DMS53 treated with DMSO at 0.1 percent for 48 hours (cell line): ENCODE data around the gene CD74.

Experiments used
- DNase-seq: peaks from one replicate; lab custom pipeline; 2025; ENCODE audit not compliant: unreplicated experiment; lab: John Stamatoyannopoulos, UW

CD74 gene

GRCh38 chr5:150410524-150411244 lies 2.0 kb downstream of the CD74 start:
- peak; percentile 87 for DNase-seq

GRCh38 chr5:150409638-150410523 lies 2.8 kb downstream of the CD74 start:
- peak; percentile 93 for DNase-seq

GRCh38 chr5:150408231-150408943 lies 4.3 kb downstream of the CD74 start:
- no peak for DNase-seq

- no peak for DNase-seq
Measured at GRCh38 chr5:150407096-150407720, 5.5 kb downstream of the CD74 start.

DNA sequence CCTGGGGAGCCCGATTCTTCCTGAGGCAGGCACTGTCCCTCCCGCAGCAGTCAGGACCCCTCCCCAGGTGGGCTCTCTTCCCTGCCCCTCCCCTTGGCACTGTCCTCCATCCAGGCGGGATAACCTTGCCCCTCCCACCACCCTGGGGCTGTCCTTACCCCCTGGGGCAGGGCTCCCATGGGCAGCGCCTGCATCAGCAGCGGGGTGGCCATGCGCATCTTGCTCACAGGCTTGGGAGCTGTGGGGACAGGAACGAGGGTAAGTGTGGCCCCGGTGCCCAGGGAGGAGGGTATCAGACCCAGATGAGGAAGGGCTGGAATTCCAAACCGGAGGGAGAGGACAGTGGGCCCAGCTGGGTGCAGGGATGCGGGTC lies 6.0 kb downstream of the CD74 start:
- DNase-seq, result no peak

- DNase-seq, result no peak
Measured at GRCh38 chr5:150406103-150406722, 6.5 kb downstream of the CD74 start.

- DNase-seq, result no peak
Measured at GRCh38 chr5:150404941-150405816, 7.5 kb downstream of the CD74 start.

DNA sequence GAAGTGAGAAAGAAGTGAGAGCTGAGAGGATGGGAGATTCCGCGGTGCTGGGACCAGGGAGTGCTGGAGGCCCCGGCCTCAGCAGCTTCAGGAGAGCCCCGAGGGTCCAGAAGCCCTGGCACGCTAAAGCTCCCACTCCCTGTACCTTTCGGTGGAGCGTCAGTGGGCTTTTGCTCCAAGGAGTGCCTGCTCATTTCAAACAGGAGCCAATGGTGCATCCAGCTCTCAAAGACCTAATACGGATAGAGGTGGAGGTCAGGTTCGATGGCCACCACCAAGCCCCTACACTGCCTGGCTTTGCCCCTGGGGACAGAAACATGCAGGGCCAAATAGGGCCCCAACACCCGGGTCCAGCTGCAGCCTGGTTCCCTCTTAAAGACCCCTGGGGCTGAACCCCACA lies 8.2 kb downstream of the CD74 start:
- no peak for DNase-seq

GRCh38 chr5:150404121-150404520 lies 8.6 kb downstream of the CD74 start:
- DNase-seq, result no peak

DNA sequence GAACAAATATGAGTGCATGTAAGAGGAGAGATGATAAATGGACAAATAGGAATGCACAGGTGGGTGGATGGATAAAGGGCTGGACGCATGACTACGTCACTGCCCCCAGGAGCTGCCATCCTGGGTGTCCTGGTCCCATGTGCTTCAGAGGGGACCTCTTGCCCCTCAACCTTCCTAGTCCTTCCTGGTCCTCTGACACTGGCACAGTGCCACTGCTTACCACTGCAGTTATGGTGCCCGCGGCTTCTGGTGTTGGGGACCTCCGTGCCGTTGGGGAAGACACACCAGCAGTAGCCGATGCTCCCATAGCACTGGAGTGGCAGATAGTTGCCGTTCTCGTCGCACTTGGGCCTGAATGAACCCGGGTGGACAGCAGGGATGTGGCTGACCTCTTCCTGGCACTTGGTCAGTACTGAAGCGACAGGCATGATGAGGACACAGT lies 9.8 kb downstream of the CD74 start:
- no peak for DNase-seq

- no peak for DNase-seq
Measured at GRCh38 chr5:150402229-150402773, 10.4 kb downstream of the CD74 start.

DNA sequence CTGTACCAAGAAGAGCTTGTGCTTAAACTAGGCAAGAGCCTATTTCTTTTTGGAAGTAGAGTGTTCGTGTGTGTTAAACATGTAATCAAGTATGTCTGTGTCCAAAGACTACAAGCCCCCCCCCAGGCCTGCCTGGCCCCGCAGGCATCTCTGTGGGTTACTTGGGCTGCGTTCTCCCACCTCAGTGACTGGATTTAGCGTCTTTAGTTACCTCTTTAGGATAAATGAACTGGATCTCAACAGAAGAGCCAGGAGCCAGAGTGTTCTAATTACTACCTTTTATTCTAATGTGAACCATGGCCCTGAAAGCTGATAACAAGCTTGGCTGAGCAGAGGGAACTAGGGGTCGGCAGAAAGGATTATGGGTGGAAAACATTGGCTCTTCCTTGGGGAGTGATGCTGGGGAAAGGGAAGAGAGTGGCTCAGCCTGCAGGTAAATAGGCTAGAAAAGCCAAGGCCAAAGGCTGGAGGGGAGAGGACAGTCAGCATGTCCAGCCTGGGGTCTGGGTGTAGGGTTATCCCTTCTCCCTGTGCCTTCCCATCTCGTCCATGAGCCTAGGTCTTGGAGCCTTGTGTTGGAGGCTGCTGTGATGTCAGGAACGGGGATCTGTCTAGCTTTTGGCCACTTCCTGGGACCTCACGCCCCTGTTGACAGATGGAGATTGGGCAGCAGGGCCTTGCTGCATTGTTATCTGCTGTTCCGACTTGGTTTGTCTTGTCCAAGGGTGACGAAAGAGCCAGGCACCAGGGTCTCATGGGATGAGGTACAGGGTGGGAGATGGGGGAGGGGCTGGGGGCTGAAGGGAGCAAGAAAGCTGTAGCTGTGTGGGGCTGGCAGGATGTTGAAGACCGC lies 11.1 kb downstream of the CD74 start:
- no peak for DNase-seq

- no peak for DNase-seq
Measured at GRCh38 chr5:150401076-150401375, 11.7 kb downstream of the CD74 start.

DNA sequence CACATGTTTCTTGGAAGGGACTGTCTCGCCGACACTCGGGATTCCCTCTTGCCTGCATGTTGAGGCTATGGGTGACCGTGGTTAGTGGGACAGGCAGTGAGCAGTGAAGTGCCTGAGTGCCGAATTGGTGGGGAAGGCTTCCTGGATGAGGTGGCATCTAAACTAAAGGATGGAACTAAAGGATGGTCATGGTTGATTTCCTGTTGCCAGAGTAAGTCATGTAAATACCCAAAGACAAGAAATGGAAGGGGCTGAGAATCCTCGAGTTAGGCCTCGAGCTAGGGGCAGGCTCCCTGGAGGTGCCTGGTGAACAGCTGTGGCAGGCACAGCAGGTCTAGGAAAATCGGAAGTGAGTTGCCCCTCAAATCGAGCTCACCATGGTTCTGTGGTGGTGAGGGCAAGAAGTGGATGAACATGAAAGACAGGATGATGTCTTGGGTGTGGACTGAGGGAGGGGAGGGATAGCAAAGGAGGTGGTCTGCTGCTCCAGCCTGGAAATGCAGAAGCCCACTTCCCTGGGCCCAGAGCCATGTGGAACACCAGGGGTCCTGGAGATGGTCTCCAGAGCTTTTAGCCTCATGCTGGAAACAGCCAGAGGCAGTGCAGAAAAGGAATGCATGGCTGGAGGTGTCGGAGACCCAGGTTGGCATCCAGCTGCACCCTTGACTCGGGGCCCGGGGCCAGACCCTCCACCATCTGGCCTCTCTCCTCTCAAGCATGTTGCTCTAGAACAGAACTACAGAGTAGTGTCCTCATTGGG lies 12.2 kb downstream of the CD74 start:
- no peak for DNase-seq

GRCh38 chr5:150399524-150400211 lies 13.0 kb downstream of the CD74 start:
- no peak for DNase-seq

DNA sequence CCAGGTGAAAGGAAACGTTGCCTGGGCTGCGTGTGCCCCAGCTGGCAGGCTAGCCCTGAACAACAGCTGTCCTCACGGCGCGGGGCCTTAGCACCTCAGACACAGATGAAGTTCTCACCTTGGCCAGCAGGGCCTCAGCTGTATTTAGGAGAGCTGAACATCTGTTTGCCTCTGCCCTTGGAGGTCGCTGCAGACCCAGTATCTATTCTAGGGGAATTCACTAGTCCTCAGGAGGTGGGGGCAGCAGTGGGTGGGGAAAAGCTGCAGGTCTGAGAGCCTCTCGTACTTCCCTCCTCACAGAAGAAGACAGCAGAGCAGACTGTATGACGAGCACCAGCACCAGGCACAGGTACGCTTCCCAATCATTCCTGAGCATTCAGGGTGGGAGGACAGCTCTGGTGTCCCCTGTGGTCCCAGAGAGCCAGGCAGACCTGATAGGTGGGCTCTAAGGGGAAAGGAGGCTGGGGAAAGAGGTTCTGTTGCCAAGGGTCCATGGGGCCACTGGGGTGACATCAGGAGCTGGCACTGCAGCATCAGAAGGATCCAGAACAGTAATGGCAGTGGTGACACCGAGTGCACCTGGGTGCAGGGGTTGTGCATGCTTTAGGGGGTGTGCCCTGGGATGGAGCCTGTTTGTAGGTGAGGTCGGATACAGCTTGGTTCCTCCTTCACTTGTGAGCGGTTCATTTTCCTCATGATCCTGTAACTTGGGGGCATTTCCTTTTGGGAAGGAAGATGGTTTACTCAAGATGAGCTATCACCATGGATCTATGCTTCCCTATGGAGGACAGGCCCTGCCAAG lies 13.8 kb downstream of the CD74 start:
- DNase-seq, result no peak
